GM12891 (cell line): ENCODE measurements around the gene COX17.

Experiments used
- POLR2A ChIP-seq: IDR thresholded peaks from 2 replicates; pipeline ENCODE4 v1.6.1; 2011; ENCODE audit warnings: low read depth, low read length, control low read depth
- POLR2AphosphoS5 ChIP-seq: IDR thresholded peaks from 2 replicates; pipeline ENCODE4 v1.6.1; 2011; ENCODE audit warnings: low read depth, low read length, control low read depth
- TAF1 ChIP-seq: IDR thresholded peaks from 2 replicates; pipeline ENCODE4 v1.6.1; 2011; ENCODE audit warnings: low read depth, low read length, control low read depth

- TF ChIP-seq TAF1: peak; percentile 39; the same call in 1 of the 2 replicates
- no peak for TF ChIP-seq POLR2AphosphoS5
- no peak for TF ChIP-seq POLR2A
Observed at GRCh38 chr3:119627461-119627860, 49.7 kb downstream of the COX17 start.
